Measurements from ENCODE around the gene PTPN13.

PTPN13 gene

GRCh38 chr4:86661006-86661405 lies 66.9 kb downstream of the PTPN13 start:
- Histone ChIP-seq H3K36me3 (ENCODE audit: insufficient read depth, low read length) (no peaks in the 10 kb centered on the region), H3K79me2 (ENCODE audit: insufficient read depth, low read length) (no peaks in the 10 kb centered on the region), H3F3A (ENCODE audit: low read depth) (no peaks in the 10 kb centered on the region), H3K9me2 (replicated peaks; ENCODE audit: low read depth, low read length) (no peaks in the 10 kb centered on the region), H4K20me1 (ENCODE audit: insufficient read depth, low read length, poor library complexity, severe bottlenecking) (no peaks in the 10 kb centered on the region), H3K27me3 (ENCODE audit: insufficient read depth, low read length, poor library complexity, severe bottlenecking) (no peaks in the 10 kb centered on the region), H2AFZ (ENCODE audit: low read length) (no peak overlapping the region), H3K9me3 (ENCODE audit: insufficient read depth, low read depth, low read length) (no peaks in the 10 kb centered on the region), H3K9ac (ENCODE audit: low read depth, low read length, poor library complexity, severe bottlenecking) (no peak overlapping the region), H3K4me3 (ENCODE audit: low read length, poor library complexity, severe bottlenecking) (no peak overlapping the region), H3K4me2 (ENCODE audit: low read depth, low read length, poor library complexity, severe bottlenecking) (no peak overlapping the region), H3K4me1 (ENCODE audit: insufficient read depth, low read length, poor library complexity, severe bottlenecking) (no peaks in the 10 kb centered on the region)
- no peak for TF ChIP-seq CTCF (conservative IDR thresholded peaks at IDR 0.05; ENCODE audit: low read length)
- TF ChIP-seq EZH2phosphoT487 (IDR thresholded peaks at IDR 0.05; ENCODE audit: borderline replicate concordance), result no peak

DNA sequence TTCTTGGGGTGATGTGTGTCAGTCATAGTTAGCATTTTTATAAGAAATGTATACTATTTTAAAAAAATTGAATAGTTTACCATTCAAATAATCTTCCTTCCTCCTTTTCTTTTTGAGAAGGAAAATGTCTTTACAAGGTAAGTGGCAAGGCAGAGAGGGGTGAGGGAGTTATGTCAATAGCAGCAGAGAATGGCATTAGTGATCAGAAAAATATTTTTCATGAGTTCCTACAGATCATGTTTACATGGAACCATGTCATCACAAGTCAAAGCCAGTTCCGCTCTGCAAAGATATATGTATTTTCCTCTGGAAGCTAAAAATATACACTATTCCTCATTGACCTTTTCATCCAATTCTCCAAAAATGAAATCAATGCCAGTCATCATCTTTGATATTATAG lies 67.3 kb downstream of the PTPN13 start:
- H3K9ac ChIP-seq (ENCODE audit: low read depth, low read length, poor library complexity, severe bottlenecking), result no peak overlapping the region
- no peaks in the 10 kb centered on the region for H3K9me2 ChIP-seq (replicated peaks; ENCODE audit: low read depth, low read length)
- H3K36me3 ChIP-seq (ENCODE audit: insufficient read depth, low read length), result no peaks in the 10 kb centered on the region
- H3K79me2 ChIP-seq (ENCODE audit: insufficient read depth, low read length), result no peaks in the 10 kb centered on the region
- H3F3A ChIP-seq (ENCODE audit: low read depth), result no peaks in the 10 kb centered on the region
- TF ChIP-seq EZH2phosphoT487 (IDR thresholded peaks at IDR 0.05; ENCODE audit: borderline replicate concordance) (no peak), CTCF (conservative IDR thresholded peaks at IDR 0.05; ENCODE audit: low read length) (no peak)
- H3K4me2 ChIP-seq (ENCODE audit: low read depth, low read length, poor library complexity, severe bottlenecking), result no peak overlapping the region
- no peaks in the 10 kb centered on the region for H3K27me3 ChIP-seq (ENCODE audit: insufficient read depth, low read length, poor library complexity, severe bottlenecking)
- H2AFZ ChIP-seq (ENCODE audit: low read length), result no peak overlapping the region
- no peaks in the 10 kb centered on the region for H4K20me1 ChIP-seq (ENCODE audit: insufficient read depth, low read length, poor library complexity, severe bottlenecking)
- no peaks in the 10 kb centered on the region for H3K4me1 ChIP-seq (ENCODE audit: insufficient read depth, low read length, poor library complexity, severe bottlenecking)
- no peaks in the 10 kb centered on the region for H3K9me3 ChIP-seq (ENCODE audit: insufficient read depth, low read depth, low read length)
- no peak overlapping the region for H3K4me3 ChIP-seq (ENCODE audit: low read length, poor library complexity, severe bottlenecking)

- H3K79me2 ChIP-seq (ENCODE audit: insufficient read depth, low read length), result no peaks in the 10 kb centered on the region
- no peak overlapping the region for H2AFZ ChIP-seq (ENCODE audit: low read length)
- H3K4me1 ChIP-seq (ENCODE audit: insufficient read depth, low read length, poor library complexity, severe bottlenecking), result no peaks in the 10 kb centered on the region
- TF ChIP-seq EZH2phosphoT487 (IDR thresholded peaks at IDR 0.05; ENCODE audit: borderline replicate concordance) (no peak), CTCF (conservative IDR thresholded peaks at IDR 0.05; ENCODE audit: low read length) (no peak)
- no peaks in the 10 kb centered on the region for H3K36me3 ChIP-seq (ENCODE audit: insufficient read depth, low read length)
- no peaks in the 10 kb centered on the region for H3K9me3 ChIP-seq (ENCODE audit: insufficient read depth, low read depth, low read length)
- no peaks in the 10 kb centered on the region for H3K9me2 ChIP-seq (replicated peaks; ENCODE audit: low read depth, low read length)
- H3K27me3 ChIP-seq (ENCODE audit: insufficient read depth, low read length, poor library complexity, severe bottlenecking), result no peaks in the 10 kb centered on the region
- H3K4me3 ChIP-seq (ENCODE audit: low read length, poor library complexity, severe bottlenecking), result no peak overlapping the region
- H3F3A ChIP-seq (ENCODE audit: low read depth), result no peaks in the 10 kb centered on the region
- no peaks in the 10 kb centered on the region for H4K20me1 ChIP-seq (ENCODE audit: insufficient read depth, low read length, poor library complexity, severe bottlenecking)
- H3K9ac ChIP-seq (ENCODE audit: low read depth, low read length, poor library complexity, severe bottlenecking), result no peak overlapping the region
- H3K4me2 ChIP-seq (ENCODE audit: low read depth, low read length, poor library complexity, severe bottlenecking), result no peak overlapping the region
Observed at GRCh38 chr4:86664959-86665358, 70.8 kb downstream of the PTPN13 start.

Data from Loucy (cell line).